GM21423 (cell line): ENCODE data around the gene TEX22.
A peak's percentile ranks its signal among the peaks of the same experiment; 100 is the strongest.

Source experiments
- ATAC-seq: cut with Tn5 transposase; IDR thresholded peaks from one replicate; pipeline ENCODE4 v1.9.1; 2021; ENCODE audit warnings: mild to moderate bottlenecking, moderate library complexity; ENCODE audit not compliant: unreplicated experiment

Gene TEX22

GRCh38 chr14:105398726-105399465, 558 bp downstream of the TEX22 start:
- peak; percentile 24 for ATAC-seq

- ATAC-seq = no peak
These were observed 1.1 kb downstream of the TEX22 start for GRCh38 chr14:105399466-105399775.

GRCh38 chr14:105400016-105400415, 1.7 kb downstream of the TEX22 start:
- ATAC-seq = no peak

- no peak for ATAC-seq
These were observed 3.4 kb downstream of the TEX22 start for GRCh38 chr14:105401699-105402098.

- ATAC-seq = no peak
These were observed 10.3 kb downstream of the TEX22 start for GRCh38 chr14:105408592-105408991.

- no peak for ATAC-seq
These were observed 11.0 kb downstream of the TEX22 start for GRCh38 chr14:105409364-105409763.

GRCh38 chr14:105410642-105411016, 12.3 kb downstream of the TEX22 start:
- no peak for ATAC-seq

- ATAC-seq = no peak
These were observed 12.9 kb downstream of the TEX22 start for GRCh38 chr14:105411017-105411941.

GRCh38 chr14:105411985-105412770, 13.8 kb downstream of the TEX22 start:
- ATAC-seq = no peak

GRCh38 chr14:105412771-105413543, 14.6 kb downstream of the TEX22 start:
- ATAC-seq = no peak

GRCh38 chr14:105413544-105413886, 15.2 kb downstream of the TEX22 start:
- ATAC-seq = no peak

GRCh38 chr14:105414456-105415371, 16.4 kb downstream of the TEX22 start:
- peak; percentile 66 for ATAC-seq

- no peak for ATAC-seq
These were observed 17.4 kb downstream of the TEX22 start for GRCh38 chr14:105415481-105416428.

- no peak for ATAC-seq
These were observed 18.3 kb downstream of the TEX22 start for GRCh38 chr14:105416671-105417070.

GRCh38 chr14:105417690-105418121, 19.4 kb downstream of the TEX22 start:
- no peak for ATAC-seq

GRCh38 chr14:105418269-105419194, 20.2 kb downstream of the TEX22 start:
- ATAC-seq = no peak
